H1 (cell line): ENCODE data around the gene EWSR1. TPM values are rescaled to one million over a fixed set of nuclear protein-coding genes. Genes with fewer than 3 reads are reported as not detected.

Experiments
- CTCF ChIA-PET: fragments of 300-600 bp; sonication (Branson Sonifier 250); formaldehyde crosslinking; loops from one replicate; lab custom pipeline; 2021; ENCODE audit not compliant: partially characterized antibody; lab: Charles Lee
- POLR2A ChIA-PET: fragments of 300-600 bp; sonication (Branson Sonifier 250); formaldehyde crosslinking; loops from one replicate; lab custom pipeline; 2021; ENCODE audit warnings: inconsistent platforms; ENCODE audit not compliant: partially characterized antibody; lab: Charles Lee
- DNase-seq, 2 experiments: peaks; one replicate each; pipeline versions ENCODE4 v3.0.0 to v3.0.0-alpha.2; 2010 to 2022; ENCODE audit warnings: low spot score in 2 of 2, low read depth in 1 of 2, mixed read lengths in 1 of 2
- FAIRE-seq: peaks from 2 replicates; lab custom pipeline; 2011; peaks lifted over from hg19 to GRCh38; lab: Jason Lieb, UNC
- H2AFZ ChIP-seq: 2 replicates; pipeline ENCODE4 v1.8.1; 2012; ENCODE audit warnings: low read length, inconsistent platforms
- H2AK5ac ChIP-seq: 2 replicates; pipeline ENCODE4 v1.6.1; 2013; ENCODE audit warnings: low read depth, low read length
- H2BK120ac ChIP-seq: replicated peaks from 2 replicates; pipeline ENCODE3; 2013; ENCODE audit warnings: low read depth, low read length, inconsistent platforms
- H2BK12ac ChIP-seq: 2 replicates; pipeline ENCODE4 v1.6.1; 2013; ENCODE audit warnings: low read depth, low read length
- H2BK15ac ChIP-seq: 2 replicates; pipeline ENCODE4 v1.6.1; 2013; ENCODE audit warnings: low read length
- H2BK20ac ChIP-seq: 2 replicates; pipeline ENCODE4 v1.6.1; 2013; ENCODE audit warnings: low read length
- H2BK5ac ChIP-seq: 2 replicates; pipeline ENCODE4 v1.6.1; 2013; ENCODE audit warnings: low read depth, low read length
- H3K14ac ChIP-seq: 2 replicates; pipeline ENCODE4 v1.6.1; 2013; ENCODE audit warnings: inconsistent platforms; ENCODE audit not compliant: insufficient read length
- H3K18ac ChIP-seq: 2 replicates; pipeline ENCODE4 v1.6.1; 2013; ENCODE audit warnings: low read length; ENCODE audit errors: extremely low read depth
- H3K23ac ChIP-seq: 2 replicates; pipeline ENCODE4 v1.6.1; 2013; ENCODE audit warnings: inconsistent platforms; ENCODE audit not compliant: insufficient read length
- H3K23me2 ChIP-seq: 2 replicates; pipeline ENCODE4 v1.6.1; 2013; ENCODE audit warnings: low read depth, low read length
- H3K27ac ChIP-seq: 2 replicates; pipeline ENCODE4 v1.6.1; 2011; ENCODE audit warnings: low read depth, low read length, inconsistent platforms
- H3K27me3 ChIP-seq, 4 experiments: replicated peaks in 1 of 4; 1 replicate in 1 of 4; 2 replicates in 3 of 4; pipeline versions ENCODE4 v1.6.1 to v1.8.1; 2011 to 2013; ENCODE audit warnings: low read length in 3 of 4, mild to moderate bottlenecking in 3 of 4, inconsistent platforms in 2 of 4, mixed read lengths in 2 of 4, moderate library complexity in 1 of 4; ENCODE audit not compliant: control insufficient read depth in 3 of 4, insufficient read depth in 3 of 4; ENCODE audit errors: extremely low read depth in 1 of 4
- H3K36me3 ChIP-seq, 4 experiments: 2 replicates each; pipeline versions ENCODE4 v1.6.1 to v1.8.1; 2011 to 2013; ENCODE audit warnings: mild to moderate bottlenecking in 4 of 4, low read length in 3 of 4, moderate library complexity in 2 of 4, control low read depth in 1 of 4, inconsistent platforms in 1 of 4; ENCODE audit not compliant: insufficient read depth in 4 of 4, control insufficient read depth in 2 of 4
- H3K4ac ChIP-seq: replicated peaks from 2 replicates; pipeline ENCODE3; 2013; ENCODE audit warnings: low read length, low read depth, mixed read lengths, inconsistent platforms; ENCODE audit not compliant: insufficient read length
- H3K4me1 ChIP-seq, 4 experiments: replicated peaks in 1 of 4; 1 replicate in 1 of 4; 2 replicates in 3 of 4; pipeline versions ENCODE4 v1.6.1 to v1.8.1; 2011 to 2013; ENCODE audit warnings: low read length in 3 of 4, inconsistent platforms in 2 of 4, mixed read lengths in 1 of 4; ENCODE audit not compliant: insufficient read depth in 4 of 4, control insufficient read depth in 3 of 4
- H3K4me2 ChIP-seq, 2 experiments: 2 replicates each; pipeline versions ENCODE4 v1.6.1 to v1.8.1; 2011 to 2013; ENCODE audit warnings: low read depth in 2 of 2, low read length in 2 of 2, control low read depth in 1 of 2, inconsistent platforms in 1 of 2, mild to moderate bottlenecking in 1 of 2; ENCODE audit not compliant: insufficient read depth in 1 of 2
- H3K4me3 ChIP-seq, 4 experiments: fragments of 200-600, 300-600 bp in 1 of 4; sonication (generic), shearing (Covaris generic), sonication (Bioruptor Twin) in 1 of 4; 2 replicates each; pipeline versions ENCODE4 v1.5.1 to v1.8.1; 2011 to 2016; ENCODE audit warnings: low read length in 4 of 4, low read depth in 3 of 4, control low read depth in 2 of 4, inconsistent platforms in 2 of 4, mild to moderate bottlenecking in 2 of 4, mixed read lengths in 1 of 4, moderate library complexity in 1 of 4; ENCODE audit not compliant: insufficient read depth in 2 of 4; ENCODE audit errors: extremely low read depth in 1 of 4
- H3K56ac ChIP-seq: replicated peaks from 2 replicates; pipeline ENCODE3; 2013; ENCODE audit warnings: low read depth, mild to moderate bottlenecking, mixed read lengths, low read length, inconsistent platforms; ENCODE audit not compliant: insufficient read length
- H3K79me1 ChIP-seq: 2 replicates; pipeline ENCODE4 v1.6.1; 2013; ENCODE audit warnings: low read depth, low read length, control low read depth
- H3K79me2 ChIP-seq, 2 experiments: 2 replicates each; pipeline versions ENCODE4 v1.6.1 to v1.8.1; 2012 to 2013; ENCODE audit warnings: low read length in 2 of 2, mild to moderate bottlenecking in 2 of 2, inconsistent platforms in 1 of 2; ENCODE audit not compliant: insufficient read depth in 2 of 2, control insufficient read depth in 1 of 2
- H3K9ac ChIP-seq, 4 experiments: replicated peaks in 1 of 4; 1 replicate in 1 of 4; 2 replicates in 3 of 4; pipeline versions ENCODE4 v1.6.1 to v1.8.1; 2011 to 2013; ENCODE audit warnings: low read depth in 3 of 4, low read length in 3 of 4, control low read depth in 2 of 4, mild to moderate bottlenecking in 2 of 4, moderate library complexity in 2 of 4, inconsistent platforms in 1 of 4; ENCODE audit errors: extremely low read depth in 1 of 4
- H3K9me3 ChIP-seq, 2 experiments: 2 replicates each; pipeline versions ENCODE4 v1.6.1 to v1.8.1; 2012 to 2013; ENCODE audit warnings: mild to moderate bottlenecking in 2 of 2, moderate library complexity in 2 of 2, control low read depth in 1 of 2, inconsistent platforms in 1 of 2, low read depth in 1 of 2, low read length in 1 of 2, mixed read lengths in 1 of 2; ENCODE audit not compliant: insufficient read depth in 2 of 2
- H4K20me1 ChIP-seq, 2 experiments: replicated peaks in 1 of 2; 2 replicates each; pipeline versions ENCODE3 to v1.8.1; 2011 to 2013; ENCODE audit warnings: inconsistent platforms in 2 of 2, low read length in 2 of 2, mild to moderate bottlenecking in 1 of 2; ENCODE audit not compliant: insufficient read depth in 2 of 2, control insufficient read depth in 1 of 2
- H4K5ac ChIP-seq: 2 replicates; pipeline ENCODE4 v1.6.1; 2013; ENCODE audit warnings: low read length, low read depth, mixed read lengths, inconsistent platforms; ENCODE audit not compliant: insufficient read length
- H4K8ac ChIP-seq: 2 replicates; pipeline ENCODE4 v1.8.0; 2013; ENCODE audit warnings: mild to moderate bottlenecking, moderate library complexity, low read length, inconsistent platforms; ENCODE audit not compliant: insufficient read depth; ENCODE audit errors: extremely low read depth
- H4K91ac ChIP-seq: replicated peaks from 2 replicates; pipeline ENCODE3; 2013; ENCODE audit warnings: low read length, mixed read lengths, inconsistent platforms; ENCODE audit not compliant: insufficient read length
- EZH2 ChIP-seq: fragments of 200-600 bp; sonication (generic); IDR thresholded peaks from 2 replicates; pipeline ENCODE4 v1.7.1; 2012; ENCODE audit warnings: low read depth, mild to moderate bottlenecking, moderate library complexity, low read length, inconsistent platforms; ENCODE audit not compliant: severe bottlenecking
- JUND ChIP-seq: IDR thresholded peaks from 2 replicates; pipeline ENCODE4 v1.6.1; 2011; ENCODE audit warnings: mild to moderate bottlenecking, improper control_type of control experiment, low read length
- KDM1A ChIP-seq: fragments of 200-600, 300-600 bp; sonication (generic); IDR thresholded peaks from 2 replicates; pipeline ENCODE4 v1.7.1; 2016; ENCODE audit warnings: mild to moderate bottlenecking, low read length, borderline replicate concordance
- WGBS, 2 experiments: shearing (Covaris generic) in 1 of 2; methylation state at CpG; one replicate each; pipeline versions ENCODE4 v1.1.6 to v1.1.7; 2013 to 2015; ENCODE audit warnings: low lambda C conversion rate in 2 of 2, mixed read lengths in 2 of 2, inconsistent platforms in 1 of 2, low coverage in 1 of 2, missing lambda C conversion rate in 1 of 2; ENCODE audit not compliant: insufficient replicate concordance in 2 of 2, insufficient coverage in 1 of 2, insufficient read length in 1 of 2; ENCODE audit errors: extremely low coverage in 1 of 2, missing lambda C conversion rate in 1 of 2; 5-methylcytosine and 5-hydroxymethylcytosine counted together
- polyA plus RNA-seq, 7 experiments: library from polyadenylated mRNA; depleted of rRNA in 3 of 7; stranded (reverse) in 5 of 7; unstranded in 2 of 7; fragments of >200 nt in 5 of 7; fragments of 200-250 nt in 2 of 7; gene quantifications; 1 replicate in 5 of 7; 2 replicates in 1 of 7; 4 replicates in 1 of 7; pipeline versions ENCODE4 v1.2.1 to v1.2.3, GENCODE V29; 2011 to 2013; ENCODE audit warnings: missing spikeins in 2 of 7, mixed read lengths in 2 of 7
- total RNA-seq: library from RNA; stranded (reverse); fragmentation: NEBNext Ultra II Directional; extraction: Animal tissue kit (Norgen Biotek cat#: 25700); gene quantifications from 2 replicates; pipeline ENCODE4 v1.2.1, GENCODE V29; 2021
- TF ChIP-seq, protein P1 (sequence below): IDR thresholded peaks from 2 replicates; pipeline ENCODE4 v1.6.1; 2012; ENCODE audit warnings: low read length, inconsistent platforms
- TF ChIP-seq, protein P2 (sequence below), 3 experiments: IDR thresholded peaks; 1 replicate in 2 of 3; 2 replicates in 1 of 3; pipeline versions ENCODE4 v1.5.1 to v1.6.1; 2011; ENCODE audit warnings: low read length in 3 of 3, mild to moderate bottlenecking in 3 of 3, inconsistent platforms in 2 of 3, low read depth in 1 of 3, moderate library complexity in 1 of 3; ENCODE audit not compliant: insufficient read depth in 1 of 3; ENCODE audit errors: control extremely low read depth in 1 of 3
- TF ChIP-seq, protein P3 (sequence below): IDR thresholded peaks from 2 replicates; pipeline ENCODE4 v1.6.1; 2011; ENCODE audit warnings: low read length, improper control_type of control experiment

EWSR1 gene
- total and polyA plus RNA-seq, 2 of the 8 experiments (the other 6 are each of a cell fraction or from before 2014, with no cell fraction given) = 387 to 930 TPM

DNA sequence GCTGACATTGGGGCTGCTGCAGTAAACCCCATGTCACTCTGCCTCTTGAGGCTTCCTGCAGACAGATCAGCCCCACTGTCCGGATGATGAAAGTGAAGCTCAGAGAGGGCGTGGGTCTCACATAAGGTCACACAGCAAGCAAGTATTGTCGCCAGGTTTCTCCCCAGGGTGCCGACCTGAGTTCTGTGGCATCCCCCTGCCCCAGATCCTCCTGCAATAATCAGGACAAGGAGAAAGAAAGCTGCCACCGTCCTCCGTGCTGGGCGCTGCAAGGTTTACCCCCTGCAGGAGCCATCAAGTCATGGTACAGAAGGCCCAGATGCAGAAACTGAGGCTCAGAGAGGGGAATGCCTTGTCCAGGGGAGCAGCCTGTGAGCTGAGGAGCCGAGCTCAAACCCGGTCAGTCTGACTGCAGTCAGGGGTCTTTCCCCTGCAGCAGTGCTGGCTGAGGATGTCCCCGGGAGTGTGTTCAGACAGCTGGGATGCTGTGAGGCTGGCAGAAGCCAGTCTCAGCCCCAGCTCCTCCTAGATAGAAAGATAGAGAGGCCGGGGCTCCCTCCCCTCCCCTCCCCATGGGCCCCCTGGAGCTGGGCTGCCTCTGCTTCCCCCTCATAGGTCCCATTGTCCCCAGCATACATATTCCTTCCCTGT lies 49.2 kb upstream of the EWSR1 start:
- no peak overlapping the region for H2BK20ac ChIP-seq
- H3K23me2 ChIP-seq = no peaks in the 10 kb centered on the region; the same call in 1 of the 2 replicates
- no peak overlapping the region for H3K23ac ChIP-seq
- no peaks in the 10 kb centered on the region for H3K36me3 ChIP-seq
- no peak overlapping the region for H3K4me2 ChIP-seq
- FAIRE-seq (no peak), DNase-seq (no peak)
- POLR2A ChIA-PET = interaction anchor here (0.7 to 1.7 kb wide), 6 partner anchors 10 to 68 kb away, joined by 3 to 6 read pairs (median 3); partner anchors contain the start of gene EWSR1
- no peak overlapping the region for H4K91ac ChIP-seq
- H3K14ac ChIP-seq = no peak overlapping the region
- H4K5ac ChIP-seq = no peak overlapping the region
- peaks cover 0 to 15% (median 8%) of the 10 kb centered on the region in 4 experiments; a peak in 6 of 7 replicates for H3K4me1 ChIP-seq
- 87% methylated on average over 8 of the region's 11 CpGs; no CpG with 5 or more reads in 1 of the 2 experiments for WGBS, 2 experiments
- H3K9ac ChIP-seq = no peak overlapping the region
- no peak overlapping the region for H2BK120ac ChIP-seq
- H2AK5ac ChIP-seq = no peak overlapping the region
- no peak overlapping the region for H2BK12ac ChIP-seq
- no peak overlapping the region for H2BK5ac ChIP-seq
- CTCF ChIA-PET = interaction anchor here (1.0 to 6.5 kb wide), 6 partner anchors 9 to 38 kb away, joined by 3 to 54 read pairs (median 9); partner anchors contain the start of gene EMID1
- no peak overlapping the region for H3K4me3 ChIP-seq
- H3K27ac ChIP-seq = no peak overlapping the region
- no peak overlapping the region for H2BK15ac ChIP-seq
- H3K18ac ChIP-seq = no peak overlapping the region
- H3K79me1 ChIP-seq = no peaks in the 10 kb centered on the region
- no peaks in the 10 kb centered on the region for H3K9me3 ChIP-seq
- H4K8ac ChIP-seq = no peak overlapping the region
- no peak overlapping the region for H3K4ac ChIP-seq
- H3K27me3 ChIP-seq = no peaks in the 10 kb centered on the region
- H3K56ac ChIP-seq = no peak overlapping the region
- no peak overlapping the region for H2AFZ ChIP-seq
- no peaks in the 10 kb centered on the region for H3K79me2 ChIP-seq
- peaks cover 0 to 1% of the 10 kb centered on the region in 2 experiments for H4K20me1 ChIP-seq
- TF ChIP-seq, protein P1, sequence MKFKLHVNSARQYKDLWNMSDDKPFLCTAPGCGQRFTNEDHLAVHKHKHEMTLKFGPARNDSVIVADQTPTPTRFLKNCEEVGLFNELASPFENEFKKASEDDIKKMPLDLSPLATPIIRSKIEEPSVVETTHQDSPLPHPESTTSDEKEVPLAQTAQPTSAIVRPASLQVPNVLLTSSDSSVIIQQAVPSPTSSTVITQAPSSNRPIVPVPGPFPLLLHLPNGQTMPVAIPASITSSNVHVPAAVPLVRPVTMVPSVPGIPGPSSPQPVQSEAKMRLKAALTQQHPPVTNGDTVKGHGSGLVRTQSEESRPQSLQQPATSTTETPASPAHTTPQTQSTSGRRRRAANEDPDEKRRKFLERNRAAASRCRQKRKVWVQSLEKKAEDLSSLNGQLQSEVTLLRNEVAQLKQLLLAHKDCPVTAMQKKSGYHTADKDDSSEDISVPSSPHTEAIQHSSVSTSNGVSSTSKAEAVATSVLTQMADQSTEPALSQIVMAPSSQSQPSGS = no peak
- TF ChIP-seq, protein P2, sequence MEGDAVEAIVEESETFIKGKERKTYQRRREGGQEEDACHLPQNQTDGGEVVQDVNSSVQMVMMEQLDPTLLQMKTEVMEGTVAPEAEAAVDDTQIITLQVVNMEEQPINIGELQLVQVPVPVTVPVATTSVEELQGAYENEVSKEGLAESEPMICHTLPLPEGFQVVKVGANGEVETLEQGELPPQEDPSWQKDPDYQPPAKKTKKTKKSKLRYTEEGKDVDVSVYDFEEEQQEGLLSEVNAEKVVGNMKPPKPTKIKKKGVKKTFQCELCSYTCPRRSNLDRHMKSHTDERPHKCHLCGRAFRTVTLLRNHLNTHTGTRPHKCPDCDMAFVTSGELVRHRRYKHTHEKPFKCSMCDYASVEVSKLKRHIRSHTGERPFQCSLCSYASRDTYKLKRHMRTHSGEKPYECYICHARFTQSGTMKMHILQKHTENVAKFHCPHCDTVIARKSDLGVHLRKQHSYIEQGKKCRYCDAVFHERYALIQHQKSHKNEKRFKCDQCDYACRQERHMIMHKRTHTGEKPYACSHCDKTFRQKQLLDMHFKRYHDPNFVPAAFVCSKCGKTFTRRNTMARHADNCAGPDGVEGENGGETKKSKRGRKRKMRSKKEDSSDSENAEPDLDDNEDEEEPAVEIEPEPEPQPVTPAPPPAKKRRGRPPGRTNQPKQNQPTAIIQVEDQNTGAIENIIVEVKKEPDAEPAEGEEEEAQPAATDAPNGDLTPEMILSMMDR (IDR thresholded peaks at IDR 0.05; ENCODE audit: control extremely low read depth in 1 of 3, insufficient read depth in 1 of 3, low read depth in 1 of 3, low read length in 3 of 3) = no peak
- TF ChIP-seq EZH2 (no peak), JUND (no peak), KDM1A (peak; percentile 33; the same call in 1 of the 2 replicates)
- TF ChIP-seq, protein P3, sequence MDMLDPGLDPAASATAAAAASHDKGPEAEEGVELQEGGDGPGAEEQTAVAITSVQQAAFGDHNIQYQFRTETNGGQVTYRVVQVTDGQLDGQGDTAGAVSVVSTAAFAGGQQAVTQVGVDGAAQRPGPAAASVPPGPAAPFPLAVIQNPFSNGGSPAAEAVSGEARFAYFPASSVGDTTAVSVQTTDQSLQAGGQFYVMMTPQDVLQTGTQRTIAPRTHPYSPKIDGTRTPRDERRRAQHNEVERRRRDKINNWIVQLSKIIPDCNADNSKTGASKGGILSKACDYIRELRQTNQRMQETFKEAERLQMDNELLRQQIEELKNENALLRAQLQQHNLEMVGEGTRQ = no peak
